HL-60 (cell line): ENCODE results near the gene CCSER2.

Source experiments
- CTCF ChIP-seq: IDR thresholded peaks from one replicate; pipeline ENCODE4 v1.5.1; 2011; ENCODE audit warnings: low read length, control low read depth, inconsistent platforms; ENCODE audit not compliant: insufficient read depth
- GABPA ChIP-seq: IDR thresholded peaks from 2 replicates; pipeline ENCODE4 v1.6.1; 2012; ENCODE audit warnings: low read depth
- POLR2AphosphoS5 ChIP-seq: IDR thresholded peaks from 2 replicates; pipeline ENCODE4 v1.6.1; 2012; ENCODE audit warnings: low read depth
- REST ChIP-seq: IDR thresholded peaks from 2 replicates; pipeline ENCODE4 v1.6.1; 2012; ENCODE audit warnings: low read depth; ENCODE audit not compliant: insufficient replicate concordance
- SPI1 ChIP-seq: IDR thresholded peaks from 2 replicates; pipeline ENCODE4 v1.6.1; 2012; ENCODE audit warnings: low read depth, mild to moderate bottlenecking, borderline replicate concordance

GRCh38 chr10:84563355-84563754, 235.0 kb downstream of the CCSER2 start:
- TF ChIP-seq POLR2AphosphoS5 = no peak
- TF ChIP-seq CTCF = no peak
- no peak for TF ChIP-seq GABPA
- no peak for TF ChIP-seq REST
- TF ChIP-seq SPI1 = no peak
